HL-60 (cell line): Measurements from ENCODE around the gene RNF175.

ENCODE experiments used
- DNase-seq, 2 experiments: peaks; one replicate each; pipeline ENCODE4 v3.0.0-alpha.2; 2010 to 2020; ENCODE audit warnings: low read depth in 1 of 2, low spot score in 1 of 2
- H3K27ac ChIP-seq: fragments of 250-450 bp; sonication (Bioruptor Pico); replicated peaks from 2 replicates; pipeline ENCODE4 v1.5.1; 2020; ENCODE audit warnings: mild to moderate bottlenecking, moderate library complexity
- H3K27me3 ChIP-seq: fragments of 250-450 bp; sonication (Bioruptor Pico); 2 replicates; pipeline ENCODE4 v1.5.1; 2021; ENCODE audit warnings: mild to moderate bottlenecking, moderate library complexity; ENCODE audit not compliant: insufficient read depth, poor library complexity, severe bottlenecking
- H3K4me3 ChIP-seq: replicated peaks from 2 replicates; pipeline ENCODE4 v1.5.1; 2011; ENCODE audit warnings: mild to moderate bottlenecking, control low read depth, low read length; ENCODE audit not compliant: insufficient read depth
- CTCF ChIP-seq: IDR thresholded peaks from one replicate; pipeline ENCODE4 v1.5.1; 2011; ENCODE audit warnings: low read length, control low read depth, inconsistent platforms; ENCODE audit not compliant: insufficient read depth
- GABPA ChIP-seq: IDR thresholded peaks from 2 replicates; pipeline ENCODE4 v1.6.1; 2012; ENCODE audit warnings: low read depth
- POLR2AphosphoS5 ChIP-seq: IDR thresholded peaks from 2 replicates; pipeline ENCODE4 v1.6.1; 2012; ENCODE audit warnings: low read depth
- SPI1 ChIP-seq: IDR thresholded peaks from 2 replicates; pipeline ENCODE4 v1.6.1; 2012; ENCODE audit warnings: low read depth, mild to moderate bottlenecking, borderline replicate concordance
- TF ChIP-seq, protein P1 (sequence below): IDR thresholded peaks from 2 replicates; pipeline ENCODE4 v1.6.1; 2012; ENCODE audit warnings: low read depth; ENCODE audit not compliant: insufficient replicate concordance

The RNF175 gene

GRCh38 chr4:153722036-153722435 lies 37.8 kb downstream of the RNF175 start:
- H3K27ac ChIP-seq, result no peak overlapping the region
- TF ChIP-seq POLR2AphosphoS5 (no peak), GABPA (no peak), SPI1 (no peak), CTCF (no peak)
- DNase-seq, result no peak
- H3K27me3 ChIP-seq, result no peaks in the 10 kb centered on the region
- H3K4me3 ChIP-seq, result no peak overlapping the region

GRCh38 chr4:153713866-153714646 lies 45.8 kb downstream of the RNF175 start:
- TF ChIP-seq GABPA, result no peak
- TF ChIP-seq CTCF, result no peak
- TF ChIP-seq, protein P1, sequence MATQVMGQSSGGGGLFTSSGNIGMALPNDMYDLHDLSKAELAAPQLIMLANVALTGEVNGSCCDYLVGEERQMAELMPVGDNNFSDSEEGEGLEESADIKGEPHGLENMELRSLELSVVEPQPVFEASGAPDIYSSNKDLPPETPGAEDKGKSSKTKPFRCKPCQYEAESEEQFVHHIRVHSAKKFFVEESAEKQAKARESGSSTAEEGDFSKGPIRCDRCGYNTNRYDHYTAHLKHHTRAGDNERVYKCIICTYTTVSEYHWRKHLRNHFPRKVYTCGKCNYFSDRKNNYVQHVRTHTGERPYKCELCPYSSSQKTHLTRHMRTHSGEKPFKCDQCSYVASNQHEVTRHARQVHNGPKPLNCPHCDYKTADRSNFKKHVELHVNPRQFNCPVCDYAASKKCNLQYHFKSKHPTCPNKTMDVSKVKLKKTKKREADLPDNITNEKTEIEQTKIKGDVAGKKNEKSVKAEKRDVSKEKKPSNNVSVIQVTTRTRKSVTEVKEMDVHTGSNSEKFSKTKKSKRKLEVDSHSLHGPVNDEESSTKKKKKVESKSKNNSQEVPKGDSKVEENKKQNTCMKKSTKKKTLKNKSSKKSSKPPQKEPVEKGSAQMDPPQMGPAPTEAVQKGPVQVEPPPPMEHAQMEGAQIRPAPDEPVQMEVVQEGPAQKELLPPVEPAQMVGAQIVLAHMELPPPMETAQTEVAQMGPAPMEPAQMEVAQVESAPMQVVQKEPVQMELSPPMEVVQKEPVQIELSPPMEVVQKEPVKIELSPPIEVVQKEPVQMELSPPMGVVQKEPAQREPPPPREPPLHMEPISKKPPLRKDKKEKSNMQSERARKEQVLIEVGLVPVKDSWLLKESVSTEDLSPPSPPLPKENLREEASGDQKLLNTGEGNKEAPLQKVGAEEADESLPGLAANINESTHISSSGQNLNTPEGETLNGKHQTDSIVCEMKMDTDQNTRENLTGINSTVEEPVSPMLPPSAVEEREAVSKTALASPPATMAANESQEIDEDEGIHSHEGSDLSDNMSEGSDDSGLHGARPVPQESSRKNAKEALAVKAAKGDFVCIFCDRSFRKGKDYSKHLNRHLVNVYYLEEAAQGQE, result no peak
- TF ChIP-seq SPI1, result no peak
- TF ChIP-seq POLR2AphosphoS5, result no peak
- H3K27ac ChIP-seq, result no peak overlapping the region
- no peaks in the 10 kb centered on the region for H3K27me3 ChIP-seq
- no peak for DNase-seq
- no peak overlapping the region for H3K4me3 ChIP-seq

DNA sequence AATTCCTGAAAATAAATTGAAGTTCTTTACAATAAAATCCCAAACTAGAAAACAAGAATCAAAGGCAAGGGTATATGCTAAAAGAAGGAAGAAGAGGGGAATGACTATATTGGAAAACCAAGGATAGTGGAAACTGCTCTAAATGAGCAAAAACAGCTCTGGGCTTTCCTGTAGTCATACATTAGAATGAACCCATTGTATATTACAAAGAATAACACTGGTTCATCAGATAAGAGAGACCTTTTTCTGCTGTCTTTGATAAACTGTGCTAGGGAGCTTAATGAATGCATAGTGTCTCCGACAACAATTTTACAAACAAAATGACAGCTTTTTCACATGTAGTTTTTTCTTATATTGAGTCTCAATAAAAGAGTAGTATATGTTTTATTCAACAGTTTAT lies 49.1 kb downstream of the RNF175 start:
- Histone ChIP-seq H3K27ac (no peak overlapping the region), H3K4me3 (no peak overlapping the region), H3K27me3 (no peaks in the 10 kb centered on the region)
- DNase-seq, result no peak
- TF ChIP-seq CTCF (no peak), SPI1 (no peak), POLR2AphosphoS5 (no peak), GABPA (no peak)
- TF ChIP-seq, protein P1, result no peak

DNA sequence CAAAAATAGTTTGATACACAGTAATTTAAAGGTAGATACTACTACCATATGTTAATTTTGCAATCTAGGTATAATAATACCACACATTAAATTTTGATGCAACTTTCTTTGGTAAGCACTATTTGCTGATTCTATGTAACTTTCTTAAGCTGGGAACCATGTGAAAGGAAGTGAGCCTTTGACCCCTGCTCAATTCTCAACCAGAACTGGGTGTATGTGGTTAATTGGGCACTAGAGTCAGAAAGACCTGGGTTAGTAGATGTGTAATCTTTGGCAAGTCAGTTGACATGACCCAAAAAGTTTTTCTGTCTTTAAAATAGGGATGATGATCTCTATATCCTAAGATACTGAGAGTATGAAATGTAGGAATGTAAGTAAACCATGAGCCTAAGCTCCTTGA lies 53.3 kb downstream of the RNF175 start:
- no peak for TF ChIP-seq SPI1
- TF ChIP-seq, protein P1, result no peak
- TF ChIP-seq POLR2AphosphoS5, result no peak
- no peak for TF ChIP-seq CTCF
- no peak for TF ChIP-seq GABPA
- peak overlapping the region; percentile 58 for H3K27ac ChIP-seq

More for the DNA sequence above, 53.3 kb downstream of the RNF175 start:
- H3K27me3 ChIP-seq, result no peaks in the 10 kb centered on the region
- H3K4me3 ChIP-seq, result no peak overlapping the region
- peak in 1 of 2 experiments; percentile 24 for DNase-seq
